ENCODE data around the gene TSPAN33. TPM values are rescaled to one million over a fixed set of nuclear protein-coding genes. Genes with fewer than 3 reads are reported as not detected.
"Not testable (repeated sequence)": the region's sequence is repeated elsewhere in the genome, so short reads cannot be mapped to it uniquely, and the experiment has no call there.

TSPAN33 gene
- total RNA-seq, 4 donors from 2014 or later, result 2.0 to 10.5 (median 6.3) TPM

- WGBS, 2 donors, result 30 to 33% methylated on average over 16 of the region's 16 CpGs
- peak overlapping the region; percentile 51 to 88 (median 76) for H3K27ac ChIP-seq
- H3K4me1 ChIP-seq, result peaks cover 0 to 25% (median 4%) of the 10 kb centered on the region in 4 donors
- peaks cover 0 to 5% of the 10 kb centered on the region in 2 donors for H3K27me3 ChIP-seq
- no peaks in the 10 kb centered on the region for H3K9me3 ChIP-seq
- H3K4me3 ChIP-seq, result peak overlapping the region; percentile 45 to 60 (median 50)
- no peaks in the 10 kb centered on the region for H3K36me3 ChIP-seq
- TF ChIP-seq EP300 (IDR thresholded peaks at IDR 0.05) (no peak), POLR2A (IDR thresholded peaks at IDR 0.05) (no peak)
- no peak for DNase-seq (ENCODE audit: low spot score in 2 of 2)
Observed at GRCh38 chr7:129169686-129170440, 25.4 kb downstream of the TSPAN33 start.

- TF ChIP-seq EP300 (IDR thresholded peaks at IDR 0.05) (no peak), CTCF (IDR thresholded peaks at IDR 0.05) (no peak), POLR2A (IDR thresholded peaks at IDR 0.05) (no peak)
- WGBS, 2 donors, result 87% methylated on average over 11 of the region's 11 CpGs
- Histone ChIP-seq H3K27ac (peak overlapping the region in 2 of 4 donors; percentile 78 to 88), H3K4me3 (peak overlapping the region in 1 of 4 donors; percentile 56), H3K27me3 (peaks cover 0 to 5% of the 10 kb centered on the region in 2 donors), H3K9me3 (no peaks in the 10 kb centered on the region), H3K4me1 (peaks cover 0 to 25% (median 4%) of the 10 kb centered on the region in 4 donors), H3K36me3 (no peaks in the 10 kb centered on the region)
- no peak for DNase-seq (ENCODE audit: low spot score in 2 of 2)
Observed at GRCh38 chr7:129170441-129171021, 26.0 kb downstream of the TSPAN33 start.

- H3K36me3 ChIP-seq; H3K4me3 ChIP-seq; DNase-seq (ENCODE audit: low spot score in 2 of 2); H3K27ac ChIP-seq; H3K9me3 ChIP-seq: not testable (repeated sequence)
- WGBS, 2 donors, result 89 to 97% methylated on average over 7 of the region's 7 CpGs
- Histone ChIP-seq H3K27me3 (peaks cover 0 to 11% of the 10 kb centered on the region in 2 donors), H3K4me1 (peaks cover 0 to 17% (median 4%) of the 10 kb centered on the region in 4 donors)
Observed at GRCh38 chr7:129173861-129174260, 29.4 kb downstream of the TSPAN33 start.

- Histone ChIP-seq H3K4me1 (no peaks in the 10 kb centered on the region), H3K36me3 (no peaks in the 10 kb centered on the region), H3K4me3 (no peak overlapping the region), H3K9me3 (no peaks in the 10 kb centered on the region), H3K27me3 (peaks cover 0 to 6% of the 10 kb centered on the region in 2 donors), H3K27ac (no peak overlapping the region)
- no peak for TF ChIP-seq POLR2A (IDR thresholded peaks at IDR 0.05)
- TF ChIP-seq CTCF (IDR thresholded peaks at IDR 0.05), result no peak
- TF ChIP-seq EP300 (IDR thresholded peaks at IDR 0.05), result no peak
- 37 to 39% methylated on average over 11 of the region's 11 CpGs for WGBS, 2 donors
- DNase-seq (ENCODE audit: low spot score in 2 of 2), result no peak
Observed at GRCh38 chr7:129176916-129177710, 32.6 kb downstream of the TSPAN33 start.

- 68 to 69% methylated on average over 6 of the region's 6 CpGs for WGBS, 2 donors
- peaks cover 0 to 7% (median 0%) of the 10 kb centered on the region in 4 donors for H3K4me1 ChIP-seq
- no peaks in the 10 kb centered on the region for H3K36me3 ChIP-seq
- H3K27ac ChIP-seq, result no peak overlapping the region
- DNase-seq (ENCODE audit: low spot score in 2 of 2), result no peak
- TF ChIP-seq POLR2A (IDR thresholded peaks at IDR 0.05) (no peak), CTCF (IDR thresholded peaks at IDR 0.05) (no peak), EP300 (IDR thresholded peaks at IDR 0.05) (no peak)
- no peaks in the 10 kb centered on the region for H3K9me3 ChIP-seq
- no peaks in the 10 kb centered on the region for H3K27me3 ChIP-seq
- H3K4me3 ChIP-seq, result no peak overlapping the region
Observed at GRCh38 chr7:129184981-129185670, 40.6 kb downstream of the TSPAN33 start.
